Renal cortex interstitium (tissue), 11 donors: ENCODE measurements around the gene ACSM2B. TPM values are rescaled to one million over a fixed set of nuclear protein-coding genes. Genes with fewer than 3 reads are reported as not detected.
"Not testable (repeated sequence)": the region's sequence is repeated elsewhere in the genome, so short reads cannot be mapped to it uniquely, and the experiment has no call there.

ENCODE experiments used
- DNase-seq, 11 donors: peaks; one replicate each; pipeline ENCODE4 v3.0.0-alpha.2; 2013; ENCODE audit warnings: low read depth in 9 of 11, low spot score in 4 of 11; ENCODE audit errors: extremely low read depth in 1 of 11
- polyA plus RNA-seq, 3 donors: library from polyadenylated mRNA; unstranded; fragments of 120-200 nt; gene quantifications; one replicate each; pipeline ENCODE4 v1.2.1, GENCODE V29; 2013; ENCODE audit not compliant: insufficient read length in 3 of 3

Gene ACSM2B
- polyA plus RNA-seq, 3 donors = 50.8 to 107 (median 67.6) TPM

DNA sequence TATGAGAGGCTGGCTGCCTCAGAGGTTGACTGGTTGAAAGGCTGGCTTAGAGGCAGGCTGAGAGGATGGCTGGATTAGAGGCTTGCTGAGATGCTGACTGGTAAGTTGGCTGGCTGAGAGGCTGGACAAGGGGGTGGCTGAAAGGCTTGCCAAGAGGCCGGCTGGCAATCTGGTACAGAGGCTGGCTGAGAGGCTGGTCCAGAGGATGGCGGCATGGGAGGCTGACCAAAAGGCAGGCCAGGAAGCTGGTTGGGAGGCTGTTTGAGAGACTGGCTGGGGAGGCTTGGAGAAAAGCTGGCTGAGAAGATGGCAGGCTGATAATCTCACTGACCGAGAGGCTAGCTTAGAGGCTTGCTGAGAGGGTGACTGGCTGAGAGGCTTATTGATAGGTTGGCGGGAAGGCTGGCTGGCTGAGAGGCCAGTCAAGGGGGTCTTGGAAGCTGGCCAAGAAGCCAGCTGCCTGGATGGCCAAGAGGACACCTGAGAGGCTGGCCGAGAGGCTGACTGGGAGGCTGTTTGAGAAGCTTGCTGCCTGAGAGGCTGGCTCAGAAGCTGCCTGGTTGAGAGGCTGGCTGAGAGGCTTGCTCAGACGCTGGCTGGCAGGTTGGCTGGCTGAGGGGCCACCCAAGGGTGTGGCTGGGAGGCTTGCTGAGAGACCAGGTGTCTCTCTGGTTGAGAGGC, 34.2 kb upstream of the ACSM2B start:
- no peak for DNase-seq

DNA sequence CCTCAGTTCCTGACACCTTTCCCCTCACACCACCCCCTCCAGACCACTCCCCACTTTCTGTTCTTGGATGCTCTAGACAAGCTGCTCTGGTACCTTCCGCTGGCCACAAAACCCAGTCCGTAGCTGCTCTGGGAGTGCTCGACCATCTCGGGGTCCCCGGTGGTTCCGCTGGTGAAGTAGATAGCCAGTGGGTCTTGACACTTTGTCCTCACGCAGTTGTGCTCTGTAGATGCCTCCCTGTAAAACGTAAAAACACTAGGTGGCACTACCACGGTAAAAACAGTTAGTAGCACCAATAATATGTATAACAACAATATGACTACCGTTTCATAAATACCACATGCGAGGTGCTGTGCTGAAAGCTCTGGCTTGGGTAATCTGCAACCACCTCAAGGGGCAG, 26.0 kb upstream of the ACSM2B start:
- DNase-seq = peak in 1 of 11 donors; percentile 2

DNA sequence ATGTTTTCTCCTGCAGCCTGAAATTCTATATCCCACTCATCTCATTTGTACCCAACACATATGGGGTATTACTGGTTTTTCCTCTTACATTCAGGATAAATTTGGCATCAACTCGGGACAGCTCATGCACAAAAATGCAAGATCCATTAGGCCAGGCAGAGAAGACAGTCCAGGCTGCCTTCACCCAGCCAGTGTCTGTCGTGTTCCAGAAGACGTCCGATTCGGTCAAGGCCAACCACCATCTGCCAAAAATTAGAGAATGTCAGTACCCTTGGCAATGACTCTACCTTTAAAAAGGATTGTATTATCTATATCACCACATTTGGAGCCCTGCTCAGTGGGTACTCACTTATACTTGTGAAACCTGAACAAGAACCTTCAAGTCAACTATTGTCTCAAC, 23.3 kb upstream of the ACSM2B start:
- not testable (repeated sequence) for DNase-seq

DNA sequence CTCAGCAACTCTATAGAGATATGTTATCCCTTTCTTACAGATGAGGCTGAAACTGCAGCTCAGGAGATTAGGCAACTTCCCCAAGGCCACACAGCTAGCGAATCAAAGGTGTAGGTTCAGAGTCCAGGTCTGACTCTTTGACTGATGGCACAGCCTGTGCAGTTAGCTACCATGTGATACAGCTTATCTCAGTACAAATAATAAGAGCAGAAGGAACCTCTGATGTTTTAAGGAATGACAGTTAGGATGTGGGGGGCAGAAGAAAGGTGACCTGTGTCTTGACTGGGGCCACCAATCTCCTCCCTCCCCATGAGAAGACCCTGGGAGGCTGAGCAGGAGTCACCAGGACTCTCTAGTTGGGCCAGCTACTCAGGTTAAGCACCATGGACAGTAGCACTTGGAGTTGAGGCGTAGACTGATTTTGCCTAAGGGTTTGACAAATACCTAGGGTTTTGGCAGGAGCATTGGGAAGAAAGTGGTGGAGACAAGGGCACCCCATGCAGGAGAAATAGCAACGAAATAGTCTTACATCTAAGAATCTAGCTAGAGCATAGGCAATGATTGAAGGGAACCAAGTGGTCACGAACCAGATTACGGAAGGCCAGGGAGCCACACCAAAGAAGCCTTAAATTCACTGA, 22.8 kb upstream of the ACSM2B start:
- no peak for DNase-seq

DNA sequence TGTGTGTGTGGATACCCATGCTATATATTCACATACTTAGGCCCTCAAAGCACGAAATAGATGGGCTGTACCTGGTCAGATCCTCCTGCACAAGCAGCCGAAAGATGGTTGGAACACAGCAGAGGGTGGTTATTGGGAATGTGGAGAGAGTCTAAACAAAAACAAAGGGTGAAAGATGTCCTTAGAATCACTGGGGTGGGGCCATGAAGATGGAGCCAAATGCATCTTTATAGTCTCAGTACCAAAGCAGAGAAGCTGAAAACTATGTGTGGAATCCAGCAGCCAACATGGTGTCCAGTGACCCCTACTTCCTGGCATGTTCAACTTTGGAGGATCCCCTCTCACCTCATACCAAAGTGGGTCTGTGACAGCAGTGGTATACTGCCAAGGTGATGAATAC, 19.5 kb upstream of the ACSM2B start:
- DNase-seq = not testable (repeated sequence)

DNA sequence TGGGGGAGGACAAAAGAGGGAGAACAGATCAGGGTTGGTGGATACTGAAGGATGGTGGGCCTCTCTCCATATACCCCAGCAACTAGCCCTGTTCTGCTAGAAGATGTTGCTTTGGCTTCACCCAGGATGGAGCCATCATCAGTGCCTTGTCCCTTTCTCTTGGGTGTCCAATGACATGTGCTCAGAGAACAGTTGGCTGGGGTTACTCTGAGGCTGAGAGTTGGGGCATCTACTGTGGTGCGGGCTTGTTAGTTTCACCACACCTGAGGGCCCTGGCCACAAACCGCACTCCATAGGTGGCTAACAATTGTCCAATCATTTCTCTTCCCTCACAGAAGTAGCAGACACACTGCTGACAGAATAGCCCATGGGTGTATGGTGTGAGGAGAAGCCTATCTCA, 18.9 kb upstream of the ACSM2B start:
- not testable (repeated sequence) for DNase-seq

DNA sequence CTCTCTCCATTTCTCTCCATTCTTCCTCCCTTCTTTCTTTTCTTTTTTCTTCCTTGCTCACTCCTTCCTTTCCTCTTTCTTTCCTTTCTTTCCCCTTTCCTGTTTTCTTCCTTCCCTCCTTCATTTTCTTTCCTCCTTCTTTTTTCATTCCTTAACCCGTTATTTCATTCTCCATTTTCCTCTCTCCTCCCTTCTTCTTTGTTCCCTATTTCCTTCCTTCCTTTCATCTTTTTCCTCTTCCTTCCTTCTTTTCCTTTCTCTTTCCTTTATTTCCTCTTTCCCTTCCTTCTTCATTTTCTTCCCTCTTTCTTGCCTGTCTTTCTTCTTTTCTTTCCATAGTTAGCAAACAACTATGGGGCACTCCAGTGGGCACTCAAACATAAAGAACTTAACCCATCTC, 16.6 kb upstream of the ACSM2B start:
- DNase-seq = not testable (repeated sequence)

DNA sequence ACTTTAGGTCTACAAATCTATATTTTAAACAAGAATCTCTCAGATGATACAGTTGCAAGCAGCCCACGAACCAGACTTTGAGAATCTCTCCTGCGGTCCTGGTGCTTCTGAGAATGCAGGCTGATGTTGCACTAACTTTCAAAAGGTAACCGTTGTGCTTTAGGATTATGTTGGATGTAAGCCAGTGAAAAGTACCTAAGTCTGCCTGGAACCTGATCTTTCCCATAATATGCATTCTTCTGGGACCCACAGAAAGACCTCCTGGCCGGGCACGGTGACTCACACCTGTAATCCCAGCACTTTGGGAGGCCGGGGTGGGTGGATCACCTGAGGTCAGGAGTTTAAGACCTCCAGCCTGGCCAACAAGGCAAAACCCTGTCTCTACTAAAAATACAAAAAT, 13.3 kb upstream of the ACSM2B start:
- DNase-seq = not testable (repeated sequence)

DNA sequence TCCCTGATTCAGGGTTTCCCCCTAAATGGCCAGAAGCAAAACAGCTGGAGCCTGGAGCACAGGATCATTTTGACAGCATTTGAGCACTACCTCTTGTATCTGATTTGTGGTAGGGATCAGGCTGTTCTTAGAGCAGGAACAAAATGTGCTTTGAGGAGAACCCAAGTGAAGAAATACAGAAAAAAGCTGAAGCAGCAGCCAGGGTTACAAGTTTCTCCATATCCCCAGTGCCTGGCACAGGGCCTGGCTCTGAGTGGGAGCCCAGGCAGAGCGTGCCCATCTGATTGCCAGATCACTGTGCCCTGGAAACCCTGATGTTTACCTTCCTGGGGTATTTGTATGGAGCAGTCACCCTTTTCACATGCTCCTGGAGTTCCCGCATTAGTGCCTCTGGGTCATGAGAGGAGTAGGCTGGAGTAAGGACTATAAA, 11.5 kb upstream of the ACSM2B start:
- DNase-seq = not testable (repeated sequence)

DNA sequence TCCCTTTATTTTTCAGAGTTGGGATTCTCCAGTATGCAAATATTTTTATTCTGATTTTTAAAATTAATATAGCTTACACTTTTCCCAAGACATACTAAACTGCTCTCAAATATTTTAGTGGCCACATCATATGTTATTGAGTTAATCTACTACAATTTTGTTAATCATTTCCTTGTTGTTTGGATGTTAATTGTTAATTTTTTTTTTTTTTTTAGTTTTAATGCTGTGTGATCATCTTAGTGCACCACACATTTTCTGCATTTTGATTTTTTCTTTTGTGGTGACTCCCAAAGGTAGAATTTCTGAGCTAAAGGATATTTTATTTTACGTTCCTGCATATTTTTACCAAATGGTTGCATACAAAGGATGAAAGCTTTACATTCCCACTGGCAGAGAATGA, 10.5 kb upstream of the ACSM2B start:
- not testable (repeated sequence) for DNase-seq

DNA sequence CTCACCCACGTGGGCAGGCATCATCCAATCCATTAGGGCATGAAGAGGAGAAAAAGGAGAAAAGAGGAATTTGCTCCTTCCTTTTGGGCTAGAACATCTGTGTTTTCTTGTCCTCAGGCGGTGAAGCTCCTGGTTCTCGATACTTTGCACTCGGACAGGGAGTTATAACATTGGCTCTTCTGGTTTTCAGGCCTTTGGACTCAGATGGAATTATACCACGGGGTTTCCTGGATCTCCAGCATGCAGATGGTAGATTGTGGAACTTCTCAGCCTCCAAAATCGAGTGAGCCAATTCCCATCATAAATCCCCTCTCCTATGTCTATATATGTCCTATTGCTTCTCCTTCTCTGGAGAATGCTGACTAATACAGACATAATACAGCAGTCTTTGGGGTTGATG, 9.9 kb upstream of the ACSM2B start:
- not testable (repeated sequence) for DNase-seq

DNA sequence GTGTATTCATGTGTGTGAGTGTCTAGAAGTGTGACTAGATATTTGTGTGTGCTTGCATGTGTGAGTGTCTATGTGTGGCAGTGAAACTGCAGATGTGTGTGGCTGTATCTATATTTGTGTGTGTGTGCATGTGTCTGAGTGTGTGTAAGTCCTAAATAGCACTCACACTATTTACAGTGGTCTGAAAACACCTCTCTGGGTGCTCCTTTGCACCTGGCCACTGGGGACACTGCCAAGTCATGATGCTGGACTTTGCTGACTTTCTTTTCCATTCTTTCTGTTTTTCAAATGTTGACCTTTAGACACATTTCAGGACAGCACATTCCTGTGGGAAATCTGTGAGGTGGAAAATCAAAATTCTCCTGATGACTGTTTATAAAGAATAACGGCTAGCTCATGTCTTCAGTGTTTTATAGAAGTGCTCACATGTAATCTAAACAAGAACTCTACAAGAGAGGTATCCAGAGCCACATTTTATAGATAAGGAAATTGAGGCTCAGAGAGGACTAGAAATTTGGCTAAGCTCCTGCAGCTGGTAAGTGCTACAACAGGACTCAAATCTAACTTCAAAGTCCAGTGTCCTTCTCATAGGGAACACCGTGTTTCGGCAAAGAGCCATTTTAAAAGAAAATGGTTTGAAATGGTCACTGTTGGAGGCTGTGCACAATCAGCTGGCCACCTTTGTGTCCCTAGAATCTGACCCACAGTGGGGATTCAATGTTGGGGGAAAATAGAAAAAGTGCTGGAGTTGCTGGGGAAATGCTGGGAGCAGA, 4.5 kb upstream of the ACSM2B start:
- DNase-seq = not testable (repeated sequence)

DNA sequence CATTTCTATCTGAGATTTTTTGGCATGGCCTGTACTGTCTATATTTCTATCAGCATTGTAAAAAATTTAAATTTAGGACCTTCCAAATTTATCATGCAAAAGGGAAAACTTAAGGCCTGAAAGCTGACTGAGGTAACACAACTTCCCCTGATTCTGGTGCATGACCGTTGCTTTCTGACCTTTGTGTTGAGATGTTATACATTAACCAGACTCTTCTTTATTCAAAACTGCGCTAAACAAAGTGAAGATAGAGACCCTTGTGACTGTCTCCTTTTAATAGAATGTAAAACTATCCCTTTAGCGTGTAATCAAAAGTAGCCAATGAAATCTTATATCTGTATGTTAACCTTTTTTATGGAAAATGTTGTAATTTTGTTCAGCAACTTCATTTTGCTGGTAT, 1.9 kb upstream of the ACSM2B start:
- not testable (repeated sequence) for DNase-seq

DNA sequence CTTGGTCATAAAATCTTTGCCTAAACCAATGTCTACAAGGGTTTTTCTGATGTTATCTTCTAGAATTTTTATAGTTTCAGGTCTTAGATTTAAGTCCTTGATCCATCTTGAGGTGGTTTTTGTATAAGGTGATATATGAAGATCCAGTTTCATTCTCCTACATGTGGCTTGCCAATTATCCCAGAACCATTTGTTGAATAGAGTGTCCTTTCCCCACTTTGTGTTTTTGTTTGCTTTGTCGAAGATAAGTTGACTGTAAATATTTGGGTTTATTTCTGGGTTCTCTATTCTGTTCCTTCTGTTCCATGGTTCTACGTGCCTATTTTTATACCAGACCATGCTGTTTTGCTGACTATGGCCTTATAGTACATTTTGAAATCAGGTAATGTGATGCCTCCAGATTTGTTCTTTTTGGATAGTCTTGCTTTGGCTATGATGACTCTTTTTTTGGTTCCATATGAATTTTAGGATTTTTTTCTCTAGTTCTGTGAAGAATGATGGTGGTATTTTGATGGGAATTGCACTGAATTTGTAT, 7.0 kb downstream of the ACSM2B start:
- DNase-seq = not testable (repeated sequence)

DNA sequence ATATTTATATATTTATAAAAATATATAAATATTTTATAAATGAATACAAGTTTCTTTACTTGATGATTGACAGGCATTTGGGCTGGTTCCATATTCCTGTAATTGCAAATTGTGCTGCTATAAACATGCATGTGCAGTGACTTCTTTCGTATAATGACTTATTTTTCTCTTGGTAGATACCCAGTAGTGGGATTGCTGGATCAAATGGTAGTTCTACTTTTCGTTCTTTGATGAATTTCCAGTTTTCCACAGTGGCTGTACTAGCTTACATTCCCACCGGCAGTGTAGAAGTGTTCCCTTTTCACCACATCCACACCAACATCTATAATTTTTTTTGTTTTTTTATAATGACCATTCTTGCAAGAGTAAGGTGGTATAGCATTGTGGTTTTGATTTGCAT, 7.8 kb downstream of the ACSM2B start:
- DNase-seq = no peak

DNA sequence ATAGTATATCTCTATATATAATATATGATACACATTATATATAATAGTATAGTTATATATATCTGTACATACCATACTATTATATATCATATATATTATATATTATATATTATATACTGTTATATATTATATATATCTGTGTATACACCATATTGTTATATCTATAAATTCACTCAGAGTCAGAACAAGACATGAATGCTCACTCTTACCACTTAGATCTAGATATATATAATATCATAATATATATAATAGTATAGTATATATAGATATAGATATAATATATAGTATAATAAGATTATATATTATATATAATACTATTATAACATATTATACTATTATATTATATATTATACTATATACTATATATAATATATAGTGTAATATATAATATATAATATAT, 9.3 kb downstream of the ACSM2B start:
- DNase-seq = no peak

DNA sequence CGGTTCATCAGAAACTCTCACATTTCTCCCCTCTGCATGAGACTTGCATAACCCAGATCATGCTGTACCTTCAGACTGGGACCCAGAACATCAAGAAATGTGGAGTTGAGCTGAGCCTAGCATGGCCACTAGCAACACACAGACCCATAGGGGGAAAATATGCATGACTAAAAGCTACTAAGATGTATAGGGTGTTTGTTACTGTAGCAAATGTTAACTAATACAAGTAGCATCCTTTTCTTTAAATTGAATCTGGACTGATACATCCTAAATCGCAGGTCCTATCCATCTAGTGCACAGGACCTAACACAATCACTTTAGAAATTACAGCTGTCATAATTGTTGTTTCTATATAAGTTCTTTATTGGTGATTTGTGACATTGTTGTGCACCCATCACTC, 10.8 kb downstream of the ACSM2B start:
- DNase-seq = not testable (repeated sequence)

DNA sequence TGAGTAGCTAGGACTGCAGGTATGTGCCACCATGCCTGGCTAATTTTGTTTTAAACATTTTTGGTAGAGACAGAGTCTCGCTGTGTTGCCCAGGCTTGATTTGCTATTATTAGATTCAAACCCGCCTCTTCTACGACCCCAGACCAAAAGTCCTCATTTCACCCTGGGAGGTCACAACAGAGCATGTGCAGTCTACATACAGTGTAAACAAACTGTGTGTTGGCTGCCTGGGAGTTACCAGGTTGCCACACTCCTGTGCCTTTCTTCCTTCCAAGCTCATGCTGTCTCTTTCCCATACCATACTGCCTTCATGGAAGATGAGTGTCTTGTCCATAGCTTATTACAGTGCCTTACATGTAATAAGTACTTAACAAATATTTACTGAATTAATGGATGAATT, 11.9 kb downstream of the ACSM2B start:
- DNase-seq = not testable (repeated sequence)

DNA sequence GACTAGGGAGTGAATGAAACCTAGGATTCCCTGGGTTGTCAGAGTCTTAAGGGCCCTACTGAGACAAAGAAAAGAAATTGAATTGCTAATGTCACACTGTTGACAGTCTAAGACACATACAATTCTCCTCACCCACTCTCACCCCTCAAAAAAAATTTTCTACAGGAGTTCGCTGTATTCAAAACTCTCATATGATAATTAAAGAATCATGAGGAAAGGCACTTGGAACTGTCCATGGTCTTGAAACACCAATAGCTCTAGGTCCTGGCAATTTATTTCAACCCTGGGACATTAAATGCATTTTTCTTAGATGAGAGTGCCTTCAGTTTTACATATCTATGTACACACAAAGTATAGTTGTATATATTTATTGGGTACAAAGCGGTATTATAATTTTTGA, 20.5 kb downstream of the ACSM2B start:
- not testable (repeated sequence) for DNase-seq

DNA sequence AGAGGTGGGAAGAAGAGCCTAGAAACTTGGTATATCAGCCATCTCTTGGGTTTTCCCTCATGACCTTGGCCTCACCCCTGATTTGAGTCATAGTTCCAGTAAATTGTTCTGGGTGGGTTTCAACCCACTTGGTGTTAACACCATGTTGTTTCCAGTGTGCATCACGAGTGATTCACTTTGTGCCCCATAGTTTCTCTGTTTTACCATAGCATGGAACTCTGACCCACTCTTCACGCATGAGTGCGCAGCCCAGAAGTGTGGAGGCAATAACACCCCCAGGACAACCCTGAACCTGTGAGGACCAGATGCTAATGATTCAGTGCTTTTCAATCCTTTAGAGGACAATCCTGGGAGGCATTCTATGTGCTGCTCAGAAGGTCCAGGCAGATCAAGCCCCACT, 21.5 kb downstream of the ACSM2B start:
- not testable (repeated sequence) for DNase-seq
